NCI-H2081 (cell line): ENCODE measurements around the gene EFL1.

ENCODE experiments used
- DNase-seq, 2 experiments: peaks; one replicate each; lab custom pipeline; 2025; lab: John Stamatoyannopoulos, UW

EFL1 gene

DNA sequence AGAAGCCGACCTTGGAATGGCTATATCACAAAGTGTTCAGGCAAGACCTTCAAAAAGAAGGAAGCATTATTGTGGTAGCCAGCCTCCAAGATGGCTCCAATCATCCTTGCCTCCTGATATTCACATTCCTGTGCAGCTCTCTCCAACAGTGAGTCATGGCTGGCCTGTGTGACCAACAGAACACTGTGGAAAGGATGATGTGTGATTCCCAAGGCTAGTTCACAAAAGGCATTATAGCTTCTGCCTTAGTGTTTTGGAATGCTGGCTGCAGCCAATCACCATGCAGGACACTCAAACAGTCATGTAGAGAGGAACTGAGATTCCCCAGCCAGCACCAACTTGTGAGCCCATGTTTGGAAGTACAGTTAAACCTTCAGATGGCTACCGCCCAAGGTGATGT is 102.6 kb downstream of the EFL1 start:
- DNase-seq: no peak

- DNase-seq: no peak
These were observed 103.7 kb downstream of the EFL1 start for GRCh38 chr15:82158811-82159210.

- no peak for DNase-seq
These were observed 111.9 kb downstream of the EFL1 start for GRCh38 chr15:82150645-82151044.

DNA sequence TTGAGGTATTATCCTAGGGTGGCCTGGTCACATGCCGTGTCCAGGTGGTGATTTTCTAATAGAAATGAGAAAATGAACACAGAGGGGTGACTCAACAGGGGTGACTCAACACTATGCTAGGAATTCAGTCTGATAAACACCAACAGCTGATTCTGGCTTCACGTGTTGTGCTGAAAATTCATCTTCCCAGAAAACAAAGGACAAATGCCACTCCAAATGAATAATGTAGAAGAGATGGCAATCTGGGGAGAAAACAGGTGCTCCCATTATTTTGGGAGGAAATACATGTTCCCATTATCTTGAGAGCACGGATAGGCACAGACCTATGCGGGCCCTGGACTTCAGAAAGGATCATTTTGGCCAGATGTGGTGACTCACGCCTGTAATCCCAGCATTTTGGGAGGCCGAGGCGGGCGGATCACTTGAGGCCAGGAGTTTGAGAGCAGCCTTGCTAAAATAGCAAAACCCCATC is 115.5 kb downstream of the EFL1 start:
- DNase-seq: no peak

DNA sequence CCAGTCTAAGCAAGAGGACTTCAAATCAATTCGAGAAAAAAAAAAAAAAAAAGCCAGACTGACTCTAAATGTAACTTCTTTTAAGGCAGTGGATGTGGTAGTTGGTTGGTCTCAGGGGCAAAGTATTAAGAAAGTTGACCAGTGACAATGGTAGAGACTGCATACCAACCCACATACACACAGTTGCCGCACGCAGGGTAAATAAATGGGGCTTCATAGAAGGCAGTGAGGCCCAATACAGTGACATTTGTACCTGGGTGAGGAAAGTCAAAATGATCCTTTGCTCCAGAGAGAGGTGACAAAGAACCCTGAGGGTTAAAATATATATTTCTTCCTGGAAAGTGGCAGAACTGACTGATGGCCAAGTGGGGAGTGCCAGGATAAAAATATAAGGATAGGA is 116.0 kb downstream of the EFL1 start:
- DNase-seq: no peak

DNA sequence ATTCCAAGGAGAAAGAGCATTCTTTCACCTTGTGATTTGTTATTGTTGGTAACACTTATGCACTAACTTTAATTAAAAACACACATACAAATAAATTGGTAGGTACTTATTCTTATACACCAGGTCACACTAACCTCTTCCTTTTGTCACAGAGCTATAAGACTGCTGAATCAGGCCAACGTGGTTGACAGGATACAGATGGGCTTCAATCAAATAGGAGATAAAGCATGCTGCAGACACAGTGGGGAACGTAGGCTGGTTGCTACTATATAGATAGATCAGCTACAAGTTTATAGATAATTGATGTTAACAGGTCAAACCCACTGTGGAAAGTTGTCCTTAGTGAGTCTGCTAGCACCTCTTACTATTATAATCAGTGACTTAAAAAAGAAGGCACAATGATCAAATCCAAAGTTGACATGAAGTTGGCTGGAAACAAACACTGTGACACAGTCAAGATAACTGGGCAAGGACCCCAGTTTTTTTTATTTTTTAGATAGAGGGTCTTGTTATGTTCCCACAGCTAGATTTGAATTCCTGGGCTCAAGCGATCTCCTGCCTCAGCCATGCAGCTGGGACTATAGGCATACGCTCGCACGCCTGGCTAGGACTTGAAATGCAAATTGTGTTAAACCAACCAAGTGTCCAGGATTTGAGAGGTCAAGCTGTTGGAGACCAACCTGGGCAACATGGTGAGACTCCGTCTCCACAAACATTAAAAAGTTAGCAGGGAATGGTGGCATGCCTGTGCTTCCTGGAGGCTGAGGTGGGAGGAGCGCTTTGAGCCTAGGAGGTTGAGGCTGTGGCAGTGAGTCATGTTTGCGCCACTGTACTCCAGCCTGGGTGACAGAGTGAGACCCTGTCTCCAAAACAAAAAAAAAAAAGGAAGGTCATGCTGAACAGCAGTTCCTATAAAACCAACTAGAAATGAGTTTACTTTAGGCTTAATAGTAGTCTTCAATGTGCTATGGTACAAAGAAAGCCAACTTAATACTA is 118.8 kb downstream of the EFL1 start:
- DNase-seq: no peak

DNA sequence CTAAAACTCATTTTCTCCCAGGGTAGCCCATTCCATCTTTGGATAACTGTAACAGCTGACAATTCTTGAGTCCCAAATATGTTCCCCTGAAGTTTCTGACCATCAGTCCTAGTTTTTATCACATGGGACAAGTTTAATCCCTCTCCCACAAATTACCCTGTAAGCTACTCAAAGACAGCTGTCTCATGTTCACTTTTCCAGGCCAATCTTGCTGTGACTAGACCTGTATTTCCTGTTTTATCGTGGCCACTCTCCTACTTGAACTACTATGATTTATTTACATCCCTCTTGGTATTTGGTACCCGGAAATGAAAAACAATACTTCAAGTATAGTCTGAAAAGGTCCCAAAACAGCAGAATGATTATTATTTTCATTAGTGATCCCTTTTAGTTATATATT is 121.6 kb downstream of the EFL1 start:
- DNase-seq: no peak

GRCh38 chr15:82139823-82140268 is 122.7 kb downstream of the EFL1 start:
- peak; percentile 59 to 60 for DNase-seq

DNA sequence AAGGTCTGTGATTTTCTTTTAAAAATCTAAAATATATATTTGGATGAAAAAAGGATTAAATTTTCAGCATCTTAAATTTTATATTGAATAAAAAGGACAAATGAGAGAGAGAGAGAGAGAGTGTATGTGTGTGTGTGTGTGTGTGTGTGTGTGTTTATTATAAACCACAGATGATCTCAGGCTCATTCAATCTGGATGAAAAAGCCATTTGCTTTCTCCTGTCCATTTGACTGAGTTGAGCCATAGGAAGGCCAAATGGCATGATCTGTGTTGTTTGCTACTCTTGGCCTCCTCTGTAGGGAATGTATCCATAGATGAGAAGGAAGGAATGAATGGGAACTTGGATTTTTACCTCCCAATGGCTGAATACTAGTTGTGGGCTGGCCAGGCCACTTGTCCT is 124.2 kb downstream of the EFL1 start:
- no peak for DNase-seq

GRCh38 chr15:82137261-82137660 is 125.3 kb downstream of the EFL1 start:
- no peak for DNase-seq

GRCh38 chr15:82136120-82136519 is 126.4 kb downstream of the EFL1 start:
- no peak for DNase-seq

- DNase-seq: no peak
These were observed 126.9 kb downstream of the EFL1 start for GRCh38 chr15:82135638-82136037.

DNA sequence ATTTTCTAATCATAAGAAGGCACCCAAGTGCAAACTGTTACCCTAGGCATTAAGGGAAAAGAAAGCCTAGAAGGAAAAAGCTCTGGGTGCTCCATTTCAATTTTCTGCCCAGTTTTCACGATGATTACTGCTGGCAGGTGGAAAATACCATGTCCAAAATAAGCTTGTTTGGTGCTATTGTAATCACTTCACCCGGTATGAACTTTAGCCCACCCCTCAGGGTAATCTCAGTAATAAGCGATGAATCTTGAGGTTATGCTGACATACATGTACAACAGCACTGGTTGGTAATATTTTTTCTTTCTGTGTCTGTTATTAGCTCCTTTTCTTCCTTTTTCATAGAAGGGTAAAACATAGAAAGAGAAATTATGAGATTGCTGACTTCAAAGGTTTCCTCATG is 128.1 kb downstream of the EFL1 start:
- no peak for DNase-seq

DNA sequence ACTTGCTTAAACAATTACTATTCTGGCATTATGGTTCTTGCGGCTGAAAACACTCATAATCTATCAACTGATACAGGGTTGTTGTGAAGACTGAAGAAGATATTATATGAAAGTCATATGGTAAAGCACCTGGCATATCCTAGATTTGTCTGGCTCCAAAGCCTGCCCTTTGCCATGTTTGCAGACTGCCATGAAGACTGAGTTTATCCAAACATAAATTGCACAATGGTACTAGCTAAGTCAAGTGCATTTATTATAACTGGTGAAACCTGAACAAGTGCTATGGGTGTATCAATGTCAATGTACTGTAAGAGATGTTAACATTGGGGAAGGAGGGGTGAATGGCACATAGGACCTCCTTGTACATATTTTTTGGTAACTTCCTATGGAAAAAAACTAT is 129.3 kb downstream of the EFL1 start:
- DNase-seq: no peak

DNA sequence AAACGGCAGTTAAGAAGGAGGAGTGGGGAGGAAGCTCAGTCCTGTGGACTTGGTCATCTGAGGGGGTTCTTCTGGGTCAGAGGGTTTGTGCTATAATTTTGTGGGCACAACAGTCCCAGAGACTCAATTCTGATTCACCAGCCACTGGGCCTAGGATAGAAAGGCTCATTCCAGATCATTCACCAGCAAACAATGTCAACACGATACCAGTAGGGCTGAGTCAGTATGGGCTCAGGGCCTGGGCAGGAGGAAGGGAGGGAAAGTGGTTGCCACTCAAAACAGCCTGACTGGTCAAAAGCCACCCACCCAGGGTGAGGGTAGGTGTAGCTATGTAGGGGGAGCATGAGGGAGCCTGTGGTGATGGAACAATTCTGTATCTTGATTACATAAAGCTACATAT is 129.8 kb downstream of the EFL1 start:
- no peak for DNase-seq

- no peak for DNase-seq
These were observed 130.4 kb downstream of the EFL1 start for GRCh38 chr15:82132096-82132495.

- DNase-seq: no peak
These were observed 132.3 kb downstream of the EFL1 start for GRCh38 chr15:82130248-82130647.

- DNase-seq: peak in 1 of 2 experiments; percentile 17
These were observed 132.8 kb downstream of the EFL1 start for GRCh38 chr15:82129761-82130160.

- no peak for DNase-seq
These were observed 133.3 kb downstream of the EFL1 start for GRCh38 chr15:82129149-82129692.

DNA sequence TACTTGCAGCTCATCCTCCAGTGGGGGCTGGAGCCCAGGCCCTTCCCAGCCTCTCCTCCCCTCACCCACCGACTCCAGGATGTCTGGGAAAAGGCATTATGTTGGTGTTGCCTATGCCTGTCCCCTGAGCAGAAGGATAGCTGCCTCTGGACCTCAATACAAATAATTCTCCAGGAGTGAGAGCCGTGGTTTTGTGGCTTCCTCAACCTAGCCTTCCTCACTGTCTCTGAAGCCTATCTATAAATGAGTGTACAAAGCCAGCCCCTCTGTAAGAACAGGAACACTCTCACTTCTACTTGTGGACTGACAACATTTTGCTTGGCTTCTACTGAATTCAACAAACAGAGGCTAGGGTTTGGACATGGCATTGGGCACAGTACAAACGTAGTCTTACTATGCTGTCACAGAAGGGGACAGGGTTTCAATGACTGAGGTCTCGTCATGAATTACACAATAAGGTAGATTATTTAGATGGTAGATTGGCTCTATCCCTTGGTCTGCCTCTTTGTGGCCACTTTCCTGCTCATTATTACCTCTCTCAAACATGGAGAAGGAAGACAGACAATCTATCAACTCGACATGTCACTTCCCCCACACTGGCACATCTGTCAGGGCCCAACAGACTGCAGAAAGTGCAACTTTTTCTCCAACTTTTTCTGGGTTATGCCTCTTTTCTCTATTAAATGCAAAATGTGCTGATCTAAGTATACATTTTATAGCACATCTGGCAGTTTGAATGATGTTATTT is 134.0 kb downstream of the EFL1 start:
- no peak for DNase-seq

GRCh38 chr15:82127581-82127980 is 135.0 kb downstream of the EFL1 start:
- DNase-seq: no peak

DNA sequence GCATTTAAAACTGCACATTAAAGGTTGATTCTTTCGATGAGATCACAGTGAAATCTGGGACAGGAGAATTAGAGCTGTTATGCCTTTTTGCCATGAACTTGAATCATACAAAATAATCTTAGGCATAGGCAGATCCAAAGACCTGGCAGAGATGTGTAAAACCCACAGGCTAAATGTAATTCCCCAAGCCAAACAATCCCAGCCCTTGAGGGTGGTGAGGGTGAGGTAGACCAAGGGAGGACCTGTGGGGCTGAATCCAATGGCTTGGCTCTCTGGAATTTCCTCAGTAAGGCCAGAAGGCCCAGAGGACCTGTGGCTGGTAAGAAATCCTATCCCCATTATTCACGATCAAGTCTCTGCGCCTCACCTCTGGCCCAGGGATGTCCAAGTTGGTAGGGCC is 136.2 kb downstream of the EFL1 start:
- no peak for DNase-seq
